PFSK-1 (cell line): ENCODE data around the gene LYRM1.

ENCODE experiments used
- FOXP2 ChIP-seq: optimal IDR thresholded peaks from 2 replicates; pipeline ENCODE3; 2011; ENCODE audit warnings: borderline replicate concordance, control low read depth, inconsistent platforms; ENCODE audit not compliant: insufficient read depth; ENCODE audit errors: extremely low read length, extremely low read depth
- POLR2AphosphoS5 ChIP-seq: IDR thresholded peaks from 2 replicates; pipeline ENCODE4 v1.6.1; 2012; ENCODE audit warnings: low read depth, mild to moderate bottlenecking, control low read depth, low read length, moderate library complexity
- SIN3A ChIP-seq: IDR thresholded peaks from 2 replicates; pipeline ENCODE4 v1.6.1; 2012; ENCODE audit warnings: mild to moderate bottlenecking, low read length, moderate library complexity, borderline replicate concordance; ENCODE audit not compliant: insufficient read depth
- TAF1 ChIP-seq: IDR thresholded peaks from 2 replicates; pipeline ENCODE4 v1.6.1; 2012; ENCODE audit warnings: low read length, control low read depth, borderline replicate concordance; ENCODE audit not compliant: insufficient read depth

- TF ChIP-seq TAF1 = no peak
- TF ChIP-seq POLR2AphosphoS5 = no peak
- no peak for TF ChIP-seq FOXP2
- no peak for TF ChIP-seq SIN3A
Measured at GRCh38 chr16:20954574-20954973, 54.0 kb downstream of the LYRM1 start.
